ENCODE data around the gene SMIM45.

SMIM45 gene

DNA sequence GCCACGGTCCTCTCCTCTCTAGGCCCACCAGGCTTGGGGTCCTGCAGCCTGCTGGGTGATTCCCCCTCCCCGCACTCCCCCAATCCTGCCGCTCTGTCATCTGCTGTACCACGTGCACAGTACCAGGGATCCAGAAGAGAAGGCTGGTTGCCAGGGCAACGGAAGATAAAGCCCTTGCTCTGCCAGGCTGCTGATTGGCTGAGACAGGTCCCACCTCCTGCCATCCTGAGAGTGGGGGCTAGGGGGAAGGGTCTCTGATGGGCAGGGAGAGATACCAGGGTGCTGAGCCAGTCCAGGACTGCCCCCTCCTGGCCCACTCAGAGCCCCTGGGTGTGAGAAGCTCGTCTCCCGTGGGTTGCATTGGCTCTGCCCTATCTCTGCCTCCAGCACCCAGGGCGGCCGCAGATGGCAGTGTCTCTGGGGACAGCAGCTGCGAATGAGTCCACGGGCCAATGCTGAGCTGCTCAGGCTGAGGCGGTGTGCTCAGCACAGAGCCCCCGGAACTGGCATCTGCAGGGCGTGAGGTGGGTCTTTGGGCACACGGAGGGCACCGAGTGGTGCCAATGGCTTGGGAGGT, at the start of gene SMIM45:
Gene SMIM45 (plus strand): TSS at position 253 of the 577 bp plus-strand sequence.
- Histone ChIP-seq H3K9me3 (ENCODE audit: control insufficient read depth in 5 of 5, low read length in 5 of 5) (no peaks in the 10 kb centered on the region), H3K27me3 (ENCODE audit: control insufficient read depth in 5 of 5, insufficient read depth in 4 of 5, low read length in 5 of 5) (peaks cover 3 to 13% (median 5%) of the 10 kb centered on the region in 5 donors), H3K27ac (ENCODE audit: low read depth, low read length) (no peak within 1 kb of the TSS), H3K4me3 (ENCODE audit: low read depth in 1 of 5, low read length in 5 of 5) (no peak within 1 kb of the TSS), H3K36me3 (ENCODE audit: control insufficient read depth in 5 of 5, insufficient read depth in 5 of 5, low read length in 5 of 5) (no peaks in the 10 kb centered on the region), H3K9ac (ENCODE audit: low read length in 5 of 5) (no peak within 1 kb of the TSS), H3K4me1 (ENCODE audit: control insufficient read depth in 5 of 5, insufficient read depth in 5 of 5, low read length in 5 of 5) (peaks cover 0 to 5% (median 4%) of the 10 kb centered on the region in 5 donors)

DNA sequence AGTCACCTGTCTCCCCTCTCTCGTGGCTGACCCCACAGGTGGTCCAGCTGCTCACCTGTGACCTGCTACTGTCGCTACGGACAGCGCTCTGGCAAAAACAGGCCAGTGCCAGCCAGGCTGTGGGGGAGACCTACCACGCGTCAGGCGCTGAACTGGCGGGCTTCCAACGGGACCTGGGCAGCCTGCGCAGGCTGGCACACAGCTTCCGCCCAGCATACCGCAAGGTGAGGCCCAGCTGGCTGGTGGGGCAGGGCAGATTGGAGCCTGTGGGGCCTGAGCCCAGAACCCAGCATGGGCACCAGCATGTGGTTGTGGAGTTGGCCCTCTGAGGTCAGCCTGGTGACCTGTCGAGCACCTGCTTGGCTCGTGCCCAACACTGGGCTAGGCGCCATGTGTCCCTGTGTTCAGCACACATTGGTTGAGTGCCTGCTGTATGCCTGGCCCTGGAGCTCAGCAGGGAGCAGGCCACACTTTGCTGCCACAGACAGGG, 49.0 kb upstream of the SMIM45 start:
- Histone ChIP-seq H3K9me3 (ENCODE audit: control insufficient read depth in 5 of 5, low read length in 5 of 5) (no peaks in the 10 kb centered on the region), H3K36me3 (ENCODE audit: control insufficient read depth in 5 of 5, insufficient read depth in 5 of 5, low read length in 5 of 5) (peaks cover 0 to 96% (median 85%) of the 10 kb centered on the region in 5 donors), H3K4me3 (ENCODE audit: low read depth in 1 of 5, low read length in 5 of 5) (no peak overlapping the region), H3K9ac (ENCODE audit: low read length in 5 of 5) (no peak overlapping the region), H3K27ac (ENCODE audit: low read depth, low read length) (no peak overlapping the region), H3K27me3 (ENCODE audit: control insufficient read depth in 5 of 5, insufficient read depth in 4 of 5, low read length in 5 of 5) (no peaks in the 10 kb centered on the region), H3K4me1 (ENCODE audit: control insufficient read depth in 5 of 5, insufficient read depth in 5 of 5, low read length in 5 of 5) (no peaks in the 10 kb centered on the region)

- Histone ChIP-seq H3K9ac (ENCODE audit: low read length in 5 of 5) (no peak overlapping the region), H3K27me3 (ENCODE audit: control insufficient read depth in 5 of 5, insufficient read depth in 4 of 5, low read length in 5 of 5) (peaks cover 0 to 4% (median 0%) of the 10 kb centered on the region in 5 donors), H3K36me3 (ENCODE audit: control insufficient read depth in 5 of 5, insufficient read depth in 5 of 5, low read length in 5 of 5) (peaks cover 0 to 80% (median 70%) of the 10 kb centered on the region in 5 donors), H3K27ac (ENCODE audit: low read depth, low read length) (no peak overlapping the region), H3K4me3 (ENCODE audit: low read depth in 1 of 5, low read length in 5 of 5) (no peak overlapping the region), H3K4me1 (ENCODE audit: control insufficient read depth in 5 of 5, insufficient read depth in 5 of 5, low read length in 5 of 5) (peaks cover 0 to 9% (median 3%) of the 10 kb centered on the region in 5 donors), H3K9me3 (ENCODE audit: control insufficient read depth in 5 of 5, low read length in 5 of 5) (no peaks in the 10 kb centered on the region)
These were observed 47.2 kb upstream of the SMIM45 start for GRCh38 chr22:41904450-41905410.

GRCh38 chr22:41905411-41906202, 46.3 kb upstream of the SMIM45 start:
- Histone ChIP-seq H3K36me3 (ENCODE audit: control insufficient read depth in 5 of 5, insufficient read depth in 5 of 5, low read length in 5 of 5) (peaks cover 0 to 71% (median 61%) of the 10 kb centered on the region in 5 donors), H3K9me3 (ENCODE audit: control insufficient read depth in 5 of 5, low read length in 5 of 5) (no peaks in the 10 kb centered on the region), H3K27me3 (ENCODE audit: control insufficient read depth in 5 of 5, insufficient read depth in 4 of 5, low read length in 5 of 5) (peaks cover 0 to 5% (median 3%) of the 10 kb centered on the region in 5 donors), H3K9ac (ENCODE audit: low read length in 5 of 5) (no peak overlapping the region), H3K4me3 (ENCODE audit: low read depth in 1 of 5, low read length in 5 of 5) (no peak overlapping the region), H3K4me1 (ENCODE audit: control insufficient read depth in 5 of 5, insufficient read depth in 5 of 5, low read length in 5 of 5) (peaks cover 0 to 12% (median 8%) of the 10 kb centered on the region in 5 donors), H3K27ac (ENCODE audit: low read depth, low read length) (no peak overlapping the region)

GRCh38 chr22:41906822-41907221, 45.1 kb upstream of the SMIM45 start:
- H3K36me3 ChIP-seq (ENCODE audit: control insufficient read depth in 5 of 5, insufficient read depth in 5 of 5, low read length in 5 of 5) = peaks cover 0 to 59% (median 52%) of the 10 kb centered on the region in 5 donors
- H3K4me3 ChIP-seq (ENCODE audit: low read depth in 1 of 5, low read length in 5 of 5) = no peak overlapping the region
- H3K27me3 ChIP-seq (ENCODE audit: control insufficient read depth in 5 of 5, insufficient read depth in 4 of 5, low read length in 5 of 5) = peaks cover 7 to 17% (median 14%) of the 10 kb centered on the region in 5 donors
- H3K4me1 ChIP-seq (ENCODE audit: control insufficient read depth in 5 of 5, insufficient read depth in 5 of 5, low read length in 5 of 5) = peaks cover 0 to 19% (median 15%) of the 10 kb centered on the region in 5 donors
- H3K9ac ChIP-seq (ENCODE audit: low read length in 5 of 5) = no peak overlapping the region
- no peaks in the 10 kb centered on the region for H3K9me3 ChIP-seq (ENCODE audit: control insufficient read depth in 5 of 5, low read length in 5 of 5)
- no peak overlapping the region for H3K27ac ChIP-seq (ENCODE audit: low read depth, low read length)

DNA sequence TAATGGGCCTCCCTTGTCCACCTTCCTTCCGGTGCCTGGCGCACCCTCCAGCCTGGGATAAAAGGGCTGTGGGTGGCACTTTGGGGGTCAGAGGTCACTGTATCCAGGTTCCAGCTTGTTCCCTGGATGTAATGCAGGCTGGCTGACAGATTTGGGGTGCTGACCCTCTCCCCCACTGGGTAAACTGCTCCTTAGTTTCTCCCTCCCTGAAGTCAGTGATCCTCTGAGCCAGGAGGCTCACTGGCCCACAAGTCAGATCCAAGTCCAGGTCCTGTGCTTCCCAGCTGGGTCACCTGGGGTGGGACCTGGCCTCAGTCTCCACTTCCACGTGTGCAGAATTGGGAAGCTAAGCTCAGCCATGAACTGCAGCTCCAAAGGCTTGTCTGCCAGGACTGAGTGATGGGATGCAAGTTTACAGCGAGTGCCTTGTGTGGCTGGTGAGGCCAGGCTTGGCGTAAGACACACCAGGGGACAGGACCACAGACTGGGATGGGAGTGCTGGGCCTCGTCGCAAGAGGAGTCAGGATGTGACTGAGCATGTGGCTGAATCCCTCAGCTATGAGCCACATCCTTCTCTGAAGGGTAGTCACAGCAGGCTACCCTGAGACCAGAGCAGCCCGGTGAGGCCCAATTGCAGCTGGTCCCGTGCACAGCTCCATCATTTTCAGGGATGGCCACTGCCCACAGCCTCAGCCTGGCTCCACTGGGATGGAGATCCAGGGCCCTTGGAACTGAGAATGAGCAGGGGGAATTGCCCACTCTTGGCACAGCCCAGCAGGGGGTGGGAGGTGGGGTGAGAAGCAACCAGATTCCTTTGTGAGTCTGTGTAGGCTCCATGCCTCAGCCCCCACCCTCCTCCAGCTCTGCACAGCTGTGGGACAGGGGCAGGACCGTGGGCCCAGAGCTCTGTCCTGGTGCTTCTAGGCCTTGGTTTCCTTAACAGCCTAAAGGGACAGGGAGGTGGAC, 44.2 kb upstream of the SMIM45 start:
- Histone ChIP-seq H3K4me1 (ENCODE audit: control insufficient read depth in 5 of 5, insufficient read depth in 5 of 5, low read length in 5 of 5) (peaks cover 0 to 19% (median 15%) of the 10 kb centered on the region in 5 donors), H3K27me3 (ENCODE audit: control insufficient read depth in 5 of 5, insufficient read depth in 4 of 5, low read length in 5 of 5) (peaks cover 16 to 26% (median 23%) of the 10 kb centered on the region in 5 donors), H3K9me3 (ENCODE audit: control insufficient read depth in 5 of 5, low read length in 5 of 5) (no peaks in the 10 kb centered on the region), H3K27ac (ENCODE audit: low read depth, low read length) (no peak overlapping the region), H3K9ac (ENCODE audit: low read length in 5 of 5) (no peak overlapping the region), H3K36me3 (ENCODE audit: control insufficient read depth in 5 of 5, insufficient read depth in 5 of 5, low read length in 5 of 5) (peaks cover 0 to 50% (median 43%) of the 10 kb centered on the region in 5 donors), H3K4me3 (ENCODE audit: low read depth in 1 of 5, low read length in 5 of 5) (no peak overlapping the region)

GRCh38 chr22:41908411-41909309, 43.3 kb upstream of the SMIM45 start:
- Histone ChIP-seq H3K4me3 (ENCODE audit: low read depth in 1 of 5, low read length in 5 of 5) (no peak overlapping the region), H3K9ac (ENCODE audit: low read length in 5 of 5) (no peak overlapping the region), H3K27me3 (ENCODE audit: control insufficient read depth in 5 of 5, insufficient read depth in 4 of 5, low read length in 5 of 5) (peaks cover 24 to 35% (median 32%) of the 10 kb centered on the region in 5 donors), H3K4me1 (ENCODE audit: control insufficient read depth in 5 of 5, insufficient read depth in 5 of 5, low read length in 5 of 5) (peaks cover 0 to 19% (median 15%) of the 10 kb centered on the region in 5 donors), H3K27ac (ENCODE audit: low read depth, low read length) (no peak overlapping the region), H3K36me3 (ENCODE audit: control insufficient read depth in 5 of 5, insufficient read depth in 5 of 5, low read length in 5 of 5) (peaks cover 0 to 40% (median 34%) of the 10 kb centered on the region in 5 donors), H3K9me3 (ENCODE audit: control insufficient read depth in 5 of 5, low read length in 5 of 5) (no peaks in the 10 kb centered on the region)

- peaks cover 0 to 32% (median 26%) of the 10 kb centered on the region in 5 donors for H3K36me3 ChIP-seq (ENCODE audit: control insufficient read depth in 5 of 5, insufficient read depth in 5 of 5, low read length in 5 of 5)
- peaks cover 29 to 38% (median 35%) of the 10 kb centered on the region in 5 donors for H3K27me3 ChIP-seq (ENCODE audit: control insufficient read depth in 5 of 5, insufficient read depth in 4 of 5, low read length in 5 of 5)
- H3K27ac ChIP-seq (ENCODE audit: low read depth, low read length) = no peak overlapping the region
- H3K9me3 ChIP-seq (ENCODE audit: control insufficient read depth in 5 of 5, low read length in 5 of 5) = no peaks in the 10 kb centered on the region
- H3K4me1 ChIP-seq (ENCODE audit: control insufficient read depth in 5 of 5, insufficient read depth in 5 of 5, low read length in 5 of 5) = peaks cover 0 to 19% (median 15%) of the 10 kb centered on the region in 5 donors
- peak overlapping the region in 1 of 5 donors; percentile 50 for H3K4me3 ChIP-seq (ENCODE audit: low read depth in 1 of 5, low read length in 5 of 5)
- no peak overlapping the region for H3K9ac ChIP-seq (ENCODE audit: low read length in 5 of 5)
These were observed 42.5 kb upstream of the SMIM45 start for GRCh38 chr22:41909310-41910049.

All from subcutaneous abdominal adipose tissue (tissue), 5 donors.